Kidney glomerular epithelial cell (primary cell): Measurements from ENCODE around the gene IGF2.

ENCODE experiments used
- DNase-seq: peaks from one replicate; lab custom pipeline; 2025; lab: John Stamatoyannopoulos, UW

Gene IGF2

GRCh38 chr11:2122907-2123627 is 16.1 kb downstream of the IGF2 start:
- DNase-seq: no peak

GRCh38 chr11:2122222-2122906 is 16.8 kb downstream of the IGF2 start:
- DNase-seq: no peak

- no peak for DNase-seq
Measured at GRCh38 chr11:2121227-2122130, 17.7 kb downstream of the IGF2 start.

- no peak for DNase-seq
Measured at GRCh38 chr11:2120359-2121100, 18.7 kb downstream of the IGF2 start.

- no peak for DNase-seq
Measured at GRCh38 chr11:2118677-2119076, 20.5 kb downstream of the IGF2 start.

GRCh38 chr11:2116680-2117079 is 22.5 kb downstream of the IGF2 start:
- no peak for DNase-seq

- no peak for DNase-seq
Measured at GRCh38 chr11:2115308-2115707, 23.9 kb downstream of the IGF2 start.

GRCh38 chr11:2114430-2115241 is 24.6 kb downstream of the IGF2 start:
- DNase-seq: no peak

GRCh38 chr11:2113776-2114175 is 25.4 kb downstream of the IGF2 start:
- no peak for DNase-seq

- no peak for DNase-seq
Measured at GRCh38 chr11:2110521-2110920, 28.7 kb downstream of the IGF2 start.

GRCh38 chr11:2109541-2110019 is 29.6 kb downstream of the IGF2 start:
- DNase-seq: no peak

- DNase-seq: no peak
Measured at GRCh38 chr11:2108675-2109491, 30.3 kb downstream of the IGF2 start.

GRCh38 chr11:2107941-2108630 is 31.1 kb downstream of the IGF2 start:
- DNase-seq: no peak

GRCh38 chr11:2107521-2107920 is 31.7 kb downstream of the IGF2 start:
- DNase-seq: no peak

GRCh38 chr11:2106583-2107209 is 32.5 kb downstream of the IGF2 start:
- no peak for DNase-seq

- no peak for DNase-seq
Measured at GRCh38 chr11:2105511-2105910, 33.7 kb downstream of the IGF2 start.

GRCh38 chr11:2104524-2105440 is 34.4 kb downstream of the IGF2 start:
- DNase-seq: no peak
